Choroid plexus epithelial cell (primary cell): ENCODE data around the gene NDUFA3.

Experiments used
- DNase-seq: peaks from one replicate; pipeline ENCODE4 v3.0.0-alpha.2; 2010; ENCODE audit warnings: low read depth
- H3K4me3 ChIP-seq: 2 replicates; pipeline ENCODE4 v1.5.1; 2011; ENCODE audit warnings: low read depth, mild to moderate bottlenecking, control low read depth, low read length, moderate library complexity
- CTCF ChIP-seq: conservative IDR thresholded peaks from 2 replicates; pipeline ENCODE4 v1.5.1; 2011; ENCODE audit warnings: low read depth, mild to moderate bottlenecking, control low read depth, inconsistent platforms, low read length, moderate library complexity

The NDUFA3 gene

GRCh38 chr19:54108496-54108895 is 5.8 kb downstream of the NDUFA3 start:
- no peak for TF ChIP-seq CTCF
- DNase-seq, result no peak
- no peak overlapping the region for H3K4me3 ChIP-seq

- no peak overlapping the region for H3K4me3 ChIP-seq
- DNase-seq, result no peak
- no peak for TF ChIP-seq CTCF
Measured at GRCh38 chr19:54109651-54110050, 7.0 kb downstream of the NDUFA3 start.

GRCh38 chr19:54114340-54115108 is 11.9 kb downstream of the NDUFA3 start:
- TF ChIP-seq CTCF, result no peak
- DNase-seq, result peak; percentile 67
- peak overlapping the region; percentile 81 for H3K4me3 ChIP-seq

GRCh38 chr19:54115109-54116063 is 12.7 kb downstream of the NDUFA3 start, which contains the start of the genes PRPF31 and TFPT:
TSS of gene PRPF31 (plus strand) at chr19:54115754. CDS start at chr19:54118279, 2,525 bp downstream.
TSS of gene TFPT (minus strand) at chr19:54115657. CDS start at chr19:54115269, 388 bp downstream.
- peak; percentile 99 for DNase-seq
- H3K4me3 ChIP-seq, result peak within 1 kb of the TSS; percentile 81
- no peak for TF ChIP-seq CTCF

- no peak overlapping the region for H3K4me3 ChIP-seq
- no peak for TF ChIP-seq CTCF
- DNase-seq, result no peak
Measured at GRCh38 chr19:54121259-54121658, 18.6 kb downstream of the NDUFA3 start.

- no peak overlapping the region for H3K4me3 ChIP-seq
- DNase-seq, result no peak
- TF ChIP-seq CTCF, result no peak
Measured at GRCh38 chr19:54123682-54124081, 21.0 kb downstream of the NDUFA3 start.
